ENCODE data around the gene TMC8.
A peak's percentile ranks its signal among the peaks of the same experiment; 100 is the strongest.
"Not testable (repeated sequence)": the region's sequence is repeated elsewhere in the genome, so short reads cannot be mapped to it uniquely, and the experiment has no call there.

TMC8 gene, protein sequence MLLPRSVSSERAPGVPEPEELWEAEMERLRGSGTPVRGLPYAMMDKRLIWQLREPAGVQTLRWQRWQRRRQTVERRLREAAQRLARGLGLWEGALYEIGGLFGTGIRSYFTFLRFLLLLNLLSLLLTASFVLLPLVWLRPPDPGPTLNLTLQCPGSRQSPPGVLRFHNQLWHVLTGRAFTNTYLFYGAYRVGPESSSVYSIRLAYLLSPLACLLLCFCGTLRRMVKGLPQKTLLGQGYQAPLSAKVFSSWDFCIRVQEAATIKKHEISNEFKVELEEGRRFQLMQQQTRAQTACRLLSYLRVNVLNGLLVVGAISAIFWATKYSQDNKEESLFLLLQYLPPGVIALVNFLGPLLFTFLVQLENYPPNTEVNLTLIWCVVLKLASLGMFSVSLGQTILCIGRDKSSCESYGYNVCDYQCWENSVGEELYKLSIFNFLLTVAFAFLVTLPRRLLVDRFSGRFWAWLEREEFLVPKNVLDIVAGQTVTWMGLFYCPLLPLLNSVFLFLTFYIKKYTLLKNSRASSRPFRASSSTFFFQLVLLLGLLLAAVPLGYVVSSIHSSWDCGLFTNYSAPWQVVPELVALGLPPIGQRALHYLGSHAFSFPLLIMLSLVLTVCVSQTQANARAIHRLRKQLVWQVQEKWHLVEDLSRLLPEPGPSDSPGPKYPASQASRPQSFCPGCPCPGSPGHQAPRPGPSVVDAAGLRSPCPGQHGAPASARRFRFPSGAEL

DNA sequence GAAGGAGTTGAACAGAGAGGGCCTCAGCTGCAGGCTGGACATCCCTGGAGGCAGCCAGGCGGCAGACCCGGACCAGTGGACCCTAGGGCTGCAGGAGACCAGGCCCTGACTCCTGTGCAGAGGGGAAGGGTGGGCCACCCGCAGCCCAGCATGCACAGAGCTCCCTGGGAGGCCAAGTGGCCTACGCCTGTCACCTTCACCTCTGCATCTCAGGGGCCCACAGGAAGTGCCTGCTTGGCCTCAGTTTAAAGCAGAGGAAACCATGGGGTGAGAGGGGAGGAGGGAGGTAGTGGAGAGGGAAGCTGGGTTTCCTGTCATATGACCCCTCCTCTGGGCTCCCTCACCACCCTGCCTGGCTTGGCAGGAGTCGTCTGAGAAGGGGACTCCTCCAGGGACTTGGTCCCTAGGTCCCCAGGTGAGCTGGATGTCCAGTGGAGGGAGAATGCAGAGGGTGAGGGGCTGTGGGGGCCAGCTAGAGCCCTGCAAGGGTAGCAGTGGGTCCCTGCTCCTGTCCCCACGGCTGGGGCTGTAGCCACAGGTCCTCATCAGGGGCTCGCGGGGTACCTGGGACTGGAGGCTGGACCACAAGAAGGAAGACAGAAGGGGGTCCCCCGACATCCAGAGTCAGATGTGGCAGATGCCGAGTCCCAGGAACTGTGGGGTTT, at the start of gene TMC8:
Gene TMC8 (plus strand): TSS at position 335 of the 665 bp plus-strand sequence. CDS start 818 bp downstream, outside the sequence.
- DNase-seq (ENCODE audit: low read depth in 1 of 2, low spot score in 1 of 2): peak in 1 of 2 donors; percentile 70

DNA sequence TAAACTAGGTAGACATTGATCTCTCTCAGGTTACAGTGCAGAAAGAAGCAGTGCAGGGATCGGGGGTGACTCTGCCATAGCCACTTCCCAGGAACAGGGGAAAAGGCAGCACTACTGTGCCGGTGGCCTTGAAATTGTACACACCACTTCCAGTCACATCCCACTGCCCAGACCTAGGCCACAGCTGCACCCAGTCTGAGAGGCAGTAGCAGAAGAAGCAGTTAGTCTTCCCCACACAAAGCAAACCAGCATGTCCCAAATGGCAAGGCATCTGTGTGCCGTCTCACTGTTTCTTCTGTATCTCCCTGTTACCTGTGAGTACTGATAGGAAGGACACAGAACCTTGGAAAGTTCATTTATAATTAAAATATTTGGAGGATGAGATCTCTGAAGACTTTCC, 49.0 kb upstream of the TMC8 start:
- DNase-seq (ENCODE audit: low read depth in 1 of 2, low spot score in 1 of 2): no peak

DNA sequence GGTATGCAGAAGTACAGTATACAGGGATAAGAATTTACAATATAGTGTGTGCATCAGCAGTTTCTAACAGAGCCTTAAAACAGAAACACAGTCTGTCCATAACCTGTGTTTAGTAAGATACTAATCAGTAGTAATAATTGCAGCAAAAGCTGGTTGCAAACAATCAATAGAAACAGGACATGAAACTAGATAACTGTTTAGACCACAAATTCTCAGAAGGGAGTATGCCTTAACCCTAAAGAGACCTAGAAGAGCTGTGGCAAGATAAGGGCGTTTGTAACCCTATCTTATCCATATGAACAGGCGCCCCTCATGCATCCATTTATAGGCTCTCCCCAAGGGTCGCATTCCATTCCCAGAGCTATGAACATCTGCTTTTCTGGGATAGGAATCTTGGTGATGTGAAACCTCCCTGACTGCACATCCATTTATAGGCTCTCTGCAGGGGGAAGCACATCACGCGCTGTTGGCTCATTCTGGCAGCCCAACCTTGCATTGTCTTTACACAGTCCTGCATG, 48.2 kb upstream of the TMC8 start:
- DNase-seq (ENCODE audit: low read depth in 1 of 2, low spot score in 1 of 2): not testable (repeated sequence)

DNA sequence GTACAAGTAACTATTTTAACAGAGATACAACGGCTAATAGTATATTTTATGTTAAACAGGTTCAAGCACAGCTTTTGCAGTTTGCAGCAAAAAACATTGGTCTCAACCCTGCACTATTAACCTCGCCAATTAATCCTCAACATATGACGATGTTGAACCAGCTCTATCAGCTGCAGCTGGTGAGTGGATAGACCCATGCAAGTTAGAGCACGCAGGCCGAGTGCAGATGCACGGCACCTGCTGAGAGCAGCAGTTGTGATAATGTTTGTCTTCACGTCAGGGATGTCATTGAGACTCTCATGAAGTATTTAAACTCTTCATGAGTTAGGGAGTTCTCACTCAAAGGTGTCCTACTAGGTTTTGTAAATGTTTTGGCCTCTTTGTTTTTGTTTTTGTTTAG, 47.6 kb upstream of the TMC8 start:
- no peak for DNase-seq (ENCODE audit: low read depth in 1 of 2, low spot score in 1 of 2)

DNA sequence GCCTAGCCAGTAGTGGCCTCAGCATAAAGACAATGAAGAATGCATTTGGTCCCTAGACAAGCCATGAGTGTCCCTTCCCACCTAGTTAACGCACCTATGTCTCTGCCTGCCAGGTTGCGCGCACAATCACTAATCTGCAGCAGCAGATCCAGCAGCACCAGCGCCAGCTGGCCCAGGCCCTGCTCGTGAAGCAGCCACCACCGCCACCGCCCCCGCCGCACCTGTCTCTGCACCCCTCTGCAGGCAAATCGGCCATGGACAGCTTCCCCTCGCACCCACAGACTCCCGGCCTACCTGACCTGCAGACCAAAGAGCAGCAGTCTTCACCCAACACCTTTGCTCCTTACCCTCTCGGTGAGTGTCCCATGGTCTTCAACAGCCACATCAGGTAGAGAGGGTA, 43.8 kb upstream of the TMC8 start:
- DNase-seq (ENCODE audit: low read depth in 1 of 2, low spot score in 1 of 2): no peak

DNA sequence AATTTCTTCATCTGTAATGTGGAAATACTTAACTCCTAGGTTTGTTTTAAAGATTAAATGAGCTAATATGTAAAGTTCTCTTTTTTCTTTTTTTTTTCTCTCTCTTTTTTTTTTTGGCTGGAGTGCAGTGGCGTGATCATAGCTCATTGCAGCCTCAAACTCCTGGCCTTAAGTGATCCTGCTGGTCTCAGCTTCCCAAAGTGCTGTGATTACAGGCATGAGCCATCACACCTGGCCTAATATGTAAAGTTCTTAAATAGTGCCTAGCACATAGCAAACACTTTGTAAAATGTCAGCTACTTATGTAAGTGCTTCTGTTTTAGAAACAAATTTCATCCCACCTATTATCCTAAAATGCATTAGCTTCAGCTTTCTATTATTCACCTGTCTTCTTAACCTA, 42.0 kb upstream of the TMC8 start:
- no peak for DNase-seq (ENCODE audit: low read depth in 1 of 2, low spot score in 1 of 2)

DNA sequence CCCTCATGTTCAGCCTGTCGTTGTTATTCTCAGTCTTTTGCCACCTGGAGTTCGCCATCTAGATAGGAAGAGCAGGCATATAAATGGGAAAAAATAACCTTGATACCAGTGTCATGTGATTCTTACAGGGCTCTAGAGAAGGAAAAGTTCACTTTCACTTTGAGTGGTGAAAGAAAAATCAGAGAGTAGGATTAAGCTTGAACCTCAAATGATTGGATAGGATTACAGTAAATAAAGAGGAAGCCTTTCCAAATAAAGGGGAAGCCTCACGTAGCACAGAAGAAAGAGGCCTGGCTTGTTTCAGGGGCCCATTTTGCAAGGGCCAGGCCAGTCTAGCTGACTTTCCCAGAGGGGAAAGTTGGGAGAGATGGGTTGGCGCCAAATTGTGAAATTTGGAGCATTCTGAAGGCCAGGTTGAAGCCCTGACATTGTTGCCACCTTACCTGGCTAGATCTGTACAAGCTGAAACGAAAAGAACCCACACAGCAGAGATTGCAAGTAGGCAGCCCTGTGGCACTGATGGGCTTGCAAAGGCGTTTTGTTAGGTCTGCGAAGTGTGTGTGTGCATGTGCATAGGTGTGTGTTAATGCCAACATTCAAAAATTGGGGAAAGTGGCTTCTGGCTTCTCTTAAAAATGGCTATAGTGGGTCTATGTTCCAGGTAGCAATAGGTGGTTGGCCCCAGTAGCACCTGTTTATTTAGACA, 40.8 kb upstream of the TMC8 start:
- DNase-seq (ENCODE audit: low read depth in 1 of 2, low spot score in 1 of 2): no peak

DNA sequence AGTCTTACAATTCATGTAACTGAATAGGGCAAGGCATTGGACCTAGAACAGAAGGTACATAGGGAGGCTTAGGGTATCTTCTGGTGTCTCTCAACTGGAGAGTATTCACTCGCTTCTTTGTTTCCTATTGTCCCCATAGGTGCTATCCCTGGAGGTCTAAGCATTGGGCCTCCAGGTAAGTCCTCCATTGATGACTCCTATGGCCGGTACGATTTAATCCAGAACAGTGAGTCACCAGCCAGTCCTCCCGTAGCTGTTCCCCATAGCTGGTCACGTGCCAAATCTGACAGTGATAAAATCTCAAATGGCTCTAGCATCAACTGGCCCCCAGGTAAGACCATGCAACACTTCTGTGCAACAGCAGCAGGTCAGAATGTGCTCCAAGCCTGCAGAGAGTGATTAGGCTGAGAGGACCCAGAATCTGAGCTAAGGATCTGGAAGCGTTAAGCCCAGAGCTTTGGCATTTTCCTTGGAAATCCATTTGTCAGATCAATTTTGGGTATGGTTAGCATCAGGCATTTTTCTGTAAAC, 37.7 kb upstream of the TMC8 start:
- no peak for DNase-seq (ENCODE audit: low read depth in 1 of 2, low spot score in 1 of 2)

DNA sequence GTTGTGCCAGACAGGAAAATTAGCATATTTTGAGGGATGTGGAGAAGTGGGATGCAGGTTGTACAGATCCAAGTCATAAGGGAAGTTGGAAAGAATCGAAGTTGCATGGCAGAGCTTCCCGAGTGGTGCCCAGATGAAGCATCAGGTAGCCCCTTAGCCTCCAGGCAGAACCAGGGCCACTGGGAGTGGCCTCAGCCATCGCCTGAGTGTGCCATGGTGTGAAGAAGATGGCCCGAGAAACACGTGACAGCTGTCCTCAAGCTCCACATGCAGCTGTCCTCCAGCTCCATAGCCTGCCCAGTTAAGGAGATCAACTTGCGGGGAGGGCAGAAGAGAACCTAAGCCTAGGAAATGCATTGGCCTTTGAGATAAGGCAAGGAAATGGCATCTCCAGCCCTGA, 35.5 kb upstream of the TMC8 start:
- DNase-seq (ENCODE audit: low read depth in 1 of 2, low spot score in 1 of 2): no peak

DNA sequence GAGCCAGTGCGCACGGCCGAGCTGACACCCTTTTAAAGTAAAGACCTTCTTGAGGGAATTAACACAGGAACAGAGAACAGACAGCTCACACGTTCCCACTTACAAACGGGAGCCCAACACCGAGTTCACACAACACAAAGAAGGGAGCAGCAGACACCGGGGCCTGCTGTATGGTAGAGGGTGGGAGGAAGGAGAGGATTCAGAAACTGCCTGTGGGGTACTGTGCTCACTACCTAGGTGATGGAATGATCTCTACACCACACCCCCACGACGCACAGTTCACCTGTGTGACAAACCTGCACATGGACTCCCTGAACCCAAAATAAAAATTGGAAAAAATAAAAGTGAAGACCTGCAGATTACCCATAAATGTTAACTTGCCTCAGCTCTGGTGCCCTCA, 34.5 kb upstream of the TMC8 start:
- no peak for DNase-seq (ENCODE audit: low read depth in 1 of 2, low spot score in 1 of 2)

DNA sequence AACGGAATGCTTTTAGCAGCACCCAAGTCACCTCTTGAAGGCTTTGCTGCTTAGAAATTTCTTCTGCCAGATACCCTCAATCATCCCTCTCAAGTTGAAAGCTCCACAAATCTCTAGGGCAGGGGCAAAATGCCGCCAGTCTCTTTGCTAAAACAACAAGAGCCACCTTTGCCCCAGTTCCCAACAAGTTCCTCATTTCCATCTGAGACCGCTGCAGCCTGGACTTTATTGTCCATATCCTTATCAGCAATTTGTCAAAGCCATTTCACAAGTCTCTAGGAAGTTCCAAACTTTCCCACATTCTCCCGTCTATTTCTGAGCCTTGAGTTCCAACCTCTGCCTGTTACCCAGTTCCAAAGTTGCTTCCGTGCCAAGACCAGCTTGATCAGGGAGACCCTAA, 29.5 kb upstream of the TMC8 start:
- no peak for DNase-seq (ENCODE audit: low read depth in 1 of 2, low spot score in 1 of 2)

DNA sequence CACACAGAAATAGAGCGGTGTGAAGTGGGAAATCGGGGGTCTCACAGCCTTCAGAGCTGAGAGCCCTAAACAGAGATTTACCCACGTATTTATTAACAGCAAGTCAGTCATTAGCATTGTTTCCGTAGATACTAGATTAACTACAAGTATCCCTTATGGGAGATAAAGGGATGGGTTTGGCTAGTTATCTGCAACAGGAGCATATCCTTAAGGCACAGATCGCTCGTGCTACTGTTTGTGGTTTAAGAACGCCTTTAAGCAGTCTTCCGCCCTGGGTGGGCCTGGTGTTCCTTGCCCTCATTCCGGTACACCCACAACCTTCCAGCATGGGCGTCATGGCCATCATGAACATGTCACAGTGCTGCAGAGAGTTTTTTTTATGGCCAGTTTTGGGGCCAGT, 29.0 kb upstream of the TMC8 start:
- no peak for DNase-seq (ENCODE audit: low read depth in 1 of 2, low spot score in 1 of 2)

DNA sequence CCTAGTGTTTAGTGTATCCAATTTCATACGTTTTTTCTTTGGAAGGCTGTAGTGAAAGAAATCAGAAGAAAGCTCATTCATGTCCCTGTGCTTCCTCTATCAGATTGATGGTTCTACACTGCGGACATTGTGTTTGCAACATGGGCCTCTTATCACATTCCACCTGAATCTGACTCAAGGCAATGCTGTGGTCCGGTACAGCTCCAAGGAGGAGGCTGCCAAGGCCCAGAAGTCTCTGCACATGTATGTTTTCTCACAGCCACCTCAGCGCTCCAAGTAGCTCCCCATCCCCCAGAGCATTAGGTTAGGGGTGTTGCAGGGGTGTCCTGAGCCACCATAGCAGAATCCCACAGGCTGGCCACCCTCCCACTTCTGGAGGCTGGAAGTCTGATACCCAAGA, 27.3 kb upstream of the TMC8 start:
- DNase-seq (ENCODE audit: low read depth in 1 of 2, low spot score in 1 of 2): no peak

DNA sequence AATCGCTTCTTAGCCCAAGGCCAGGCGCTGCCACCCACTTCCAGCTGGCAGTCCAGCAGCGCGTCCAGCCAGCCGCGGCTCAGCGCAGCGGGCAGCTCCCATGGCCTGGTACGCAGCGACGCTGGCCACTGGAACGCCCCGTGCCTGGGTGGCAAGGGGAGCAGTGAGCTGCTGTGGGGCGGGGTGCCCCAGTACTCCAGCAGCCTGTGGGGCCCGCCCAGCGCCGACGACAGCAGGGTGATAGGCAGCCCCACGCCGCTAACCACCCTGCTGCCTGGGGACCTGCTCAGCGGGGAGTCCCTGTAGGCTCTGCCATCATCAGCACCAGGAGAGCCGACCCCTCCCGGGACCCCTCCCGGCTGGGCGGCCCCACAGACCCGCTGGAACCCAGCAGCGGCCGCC, 26.0 kb upstream of the TMC8 start:
- DNase-seq (ENCODE audit: low read depth in 1 of 2, low spot score in 1 of 2): no peak

DNA sequence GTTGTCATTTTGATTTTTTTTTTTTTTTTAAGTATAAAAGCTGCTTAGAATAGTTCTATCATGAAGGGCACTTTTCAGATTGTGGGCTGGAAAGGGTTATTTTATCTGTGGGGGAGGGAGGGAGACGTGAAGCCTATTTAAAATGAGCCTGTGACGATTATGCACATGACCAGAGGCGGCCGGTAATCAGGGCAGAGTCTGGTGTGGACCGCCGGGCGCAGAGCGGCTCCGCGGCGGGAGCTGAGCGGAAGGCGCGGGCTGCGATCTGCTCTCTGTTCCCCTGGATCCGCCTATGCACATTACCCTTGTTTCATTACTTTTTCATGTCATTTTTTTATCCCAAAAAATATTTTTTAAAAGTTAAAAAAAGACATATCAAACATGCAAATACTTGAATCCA, 25.5 kb upstream of the TMC8 start:
- no peak for DNase-seq (ENCODE audit: low read depth in 1 of 2, low spot score in 1 of 2)

DNA sequence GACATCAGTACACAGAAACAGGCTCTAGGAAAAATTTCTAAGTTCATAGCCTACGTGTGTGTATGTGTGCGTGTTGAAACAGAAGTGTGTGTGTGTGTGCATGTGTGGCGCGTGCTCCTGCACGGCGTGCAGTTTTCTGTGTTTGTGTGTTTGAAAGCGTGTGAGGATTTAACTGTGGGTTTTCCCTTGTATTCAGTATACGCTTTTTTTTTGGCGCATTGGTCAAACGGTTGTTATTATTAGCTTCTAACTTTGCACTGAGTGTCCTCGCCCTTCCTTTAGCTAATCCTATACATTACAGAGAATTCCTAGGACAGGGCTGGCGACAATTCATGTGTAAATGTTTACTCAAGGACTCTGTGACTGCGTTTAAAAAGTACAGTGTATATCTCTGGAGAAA, 25.0 kb upstream of the TMC8 start:
- no peak for DNase-seq (ENCODE audit: low read depth in 1 of 2, low spot score in 1 of 2)

DNA sequence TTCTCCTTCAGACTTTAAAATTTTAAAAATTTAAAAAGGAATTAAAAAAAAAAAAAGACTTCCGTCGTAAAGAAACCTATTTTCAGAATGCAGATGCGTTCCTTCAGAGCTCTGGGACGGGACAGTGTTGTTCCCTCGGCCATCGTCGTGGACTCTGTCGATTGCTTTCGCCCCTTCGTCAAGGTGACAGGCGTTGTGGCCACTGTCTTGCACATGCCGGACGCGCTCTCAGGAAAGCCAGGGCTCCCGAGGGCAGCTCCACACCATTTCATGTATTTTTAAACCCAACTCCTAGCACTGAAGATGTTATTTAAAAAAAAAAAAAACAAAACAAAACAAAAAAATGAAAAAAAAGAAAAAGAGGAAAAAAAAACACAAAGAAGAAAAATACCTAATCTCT, 24.4 kb upstream of the TMC8 start:
- no peak for DNase-seq (ENCODE audit: low read depth in 1 of 2, low spot score in 1 of 2)

DNA sequence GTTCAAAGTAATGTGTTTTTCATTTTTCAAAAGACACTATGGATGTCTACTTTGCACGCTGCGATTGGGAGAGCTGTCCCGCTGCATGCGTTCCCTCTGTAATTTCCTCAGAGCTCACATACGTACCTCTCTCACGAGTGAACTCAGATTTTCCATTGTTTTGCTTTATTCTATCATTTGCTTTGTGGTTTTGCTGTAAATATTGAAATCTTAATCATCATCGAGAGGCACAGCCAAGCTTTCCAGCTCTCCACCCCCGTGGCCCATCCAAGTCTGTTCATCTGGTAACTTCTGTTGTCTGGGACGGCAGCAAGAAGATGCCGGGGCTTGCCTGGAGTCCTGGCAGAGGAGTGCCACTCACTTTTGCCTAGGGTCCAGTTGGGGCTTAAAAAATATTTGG, 23.1 kb upstream of the TMC8 start:
- DNase-seq (ENCODE audit: low read depth in 1 of 2, low spot score in 1 of 2): no peak

DNA sequence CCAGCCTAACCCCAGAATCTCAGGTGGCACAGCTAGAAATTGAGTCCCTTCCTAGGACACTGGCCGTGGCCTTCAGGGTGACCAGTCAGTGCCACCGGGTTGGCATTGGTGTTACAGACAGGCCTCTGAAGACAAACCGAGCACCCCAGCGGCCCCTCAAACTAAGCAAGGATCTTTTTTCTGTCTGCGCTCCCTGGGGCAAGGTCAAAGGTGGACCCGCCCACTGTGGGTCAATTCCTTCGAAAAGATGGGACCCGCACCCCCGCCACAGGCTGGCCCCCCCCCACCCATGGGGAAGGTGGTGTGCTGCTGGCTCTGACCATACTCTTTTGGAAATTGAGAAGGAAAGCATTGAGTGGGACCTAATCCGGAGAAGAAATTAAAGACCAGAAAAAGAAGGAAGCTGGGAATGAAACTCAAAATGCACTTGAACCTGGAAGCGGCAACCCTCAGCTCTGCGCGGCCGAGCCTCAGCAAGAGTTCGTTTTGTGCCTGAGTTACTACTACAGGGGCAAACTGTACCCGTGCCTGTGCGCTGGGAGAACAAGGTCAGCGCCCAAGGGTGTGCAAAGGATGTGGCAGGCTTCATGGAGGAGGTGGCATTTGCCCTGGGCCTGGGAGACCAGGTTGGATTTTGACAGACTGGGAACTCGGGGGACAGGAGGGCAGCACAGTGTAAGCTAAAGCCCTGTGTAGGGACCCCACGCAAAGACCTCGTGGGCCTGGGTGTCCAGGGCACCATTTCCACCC, 22.4 kb upstream of the TMC8 start:
- no peak for DNase-seq (ENCODE audit: low read depth in 1 of 2, low spot score in 1 of 2)

DNA sequence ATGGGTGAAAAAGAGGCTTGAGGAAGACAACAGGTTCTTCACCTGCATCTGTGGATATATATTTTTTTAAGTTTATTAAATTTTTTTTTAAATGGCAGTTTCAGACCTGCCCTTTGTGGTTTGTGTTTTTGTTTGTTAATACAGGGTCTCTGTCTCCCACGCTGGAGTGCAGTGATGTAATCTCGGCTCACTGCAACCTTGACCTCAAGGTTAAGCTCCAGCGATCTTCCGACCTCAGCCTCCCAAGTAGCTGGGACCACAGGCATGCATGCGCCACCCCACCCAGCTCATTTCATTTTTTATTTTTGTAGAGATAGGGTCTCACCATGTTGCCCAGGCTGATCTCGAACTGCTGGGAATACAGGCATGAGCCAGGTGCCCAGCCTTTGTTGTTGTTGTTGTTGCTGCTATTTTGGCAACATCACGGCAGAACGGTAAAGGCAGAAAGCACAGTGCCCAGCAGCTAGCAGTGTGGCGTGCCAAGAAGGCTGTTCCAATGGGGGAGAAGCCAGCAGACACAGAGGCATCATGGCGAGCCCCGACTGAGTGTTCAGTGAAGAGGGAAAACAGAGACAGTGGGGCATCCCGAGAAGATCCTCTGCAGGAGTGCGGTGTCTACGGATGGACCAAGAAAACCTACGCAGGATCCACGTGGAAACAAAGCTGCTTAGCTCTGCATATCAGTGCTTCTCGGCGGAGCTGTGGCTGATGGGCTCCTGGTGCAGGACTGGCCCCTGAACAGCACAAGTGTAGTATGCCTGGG, 21.7 kb upstream of the TMC8 start:
- DNase-seq (ENCODE audit: low read depth in 1 of 2, low spot score in 1 of 2): no peak
